MM.1S (cell line): Measurements from ENCODE around the gene APOBEC3G.

ENCODE experiments used
- EZH2phosphoT487 ChIP-seq: fragments of 300-600 bp; sonication (generic); IDR thresholded peaks from 2 replicates; pipeline ENCODE4 v1.6.1; 2018; ENCODE audit warnings: antibody characterized with exemption, low read length
- TF ChIP-seq, protein P1 (sequence below): fragments of 300-600 bp; sonication (generic); IDR thresholded peaks from 2 replicates; pipeline ENCODE4 v1.5.1; 2016; ENCODE audit warnings: antibody characterized with exemption, low read length, mixed read lengths

DNA sequence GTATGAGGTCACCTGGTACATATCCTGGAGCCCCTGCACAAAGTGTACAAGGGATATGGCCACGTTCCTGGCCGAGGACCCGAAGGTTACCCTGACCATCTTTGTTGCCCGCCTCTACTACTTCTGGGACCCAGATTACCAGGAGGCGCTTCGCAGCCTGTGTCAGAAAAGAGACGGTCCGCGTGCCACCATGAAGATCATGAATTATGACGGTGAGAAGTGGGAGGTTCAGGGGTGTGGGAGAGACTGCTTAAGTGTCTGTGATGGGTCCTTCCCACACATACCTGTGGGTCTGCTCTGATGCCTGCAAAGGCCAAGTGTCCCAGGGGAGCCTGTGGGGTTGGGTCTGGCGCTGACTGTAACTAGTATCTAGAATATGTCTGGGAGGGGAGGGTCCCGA lies 3.9 kb downstream of the APOBEC3G start:
- no peak for TF ChIP-seq EZH2phosphoT487
- TF ChIP-seq, protein P1, sequence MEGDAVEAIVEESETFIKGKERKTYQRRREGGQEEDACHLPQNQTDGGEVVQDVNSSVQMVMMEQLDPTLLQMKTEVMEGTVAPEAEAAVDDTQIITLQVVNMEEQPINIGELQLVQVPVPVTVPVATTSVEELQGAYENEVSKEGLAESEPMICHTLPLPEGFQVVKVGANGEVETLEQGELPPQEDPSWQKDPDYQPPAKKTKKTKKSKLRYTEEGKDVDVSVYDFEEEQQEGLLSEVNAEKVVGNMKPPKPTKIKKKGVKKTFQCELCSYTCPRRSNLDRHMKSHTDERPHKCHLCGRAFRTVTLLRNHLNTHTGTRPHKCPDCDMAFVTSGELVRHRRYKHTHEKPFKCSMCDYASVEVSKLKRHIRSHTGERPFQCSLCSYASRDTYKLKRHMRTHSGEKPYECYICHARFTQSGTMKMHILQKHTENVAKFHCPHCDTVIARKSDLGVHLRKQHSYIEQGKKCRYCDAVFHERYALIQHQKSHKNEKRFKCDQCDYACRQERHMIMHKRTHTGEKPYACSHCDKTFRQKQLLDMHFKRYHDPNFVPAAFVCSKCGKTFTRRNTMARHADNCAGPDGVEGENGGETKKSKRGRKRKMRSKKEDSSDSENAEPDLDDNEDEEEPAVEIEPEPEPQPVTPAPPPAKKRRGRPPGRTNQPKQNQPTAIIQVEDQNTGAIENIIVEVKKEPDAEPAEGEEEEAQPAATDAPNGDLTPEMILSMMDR = no peak
